AG09309 (cell line): ENCODE results near the gene DOLPP1.
A peak's percentile ranks its signal among the peaks of the same experiment; 100 is the strongest.

Experiments
- DNase-seq: peaks from one replicate; pipeline ENCODE4 v3.0.0-alpha.2; 2010; ENCODE audit warnings: low read depth
- H3K4me3 ChIP-seq: 2 replicates; pipeline ENCODE4 v1.5.1; 2011; ENCODE audit warnings: mild to moderate bottlenecking, low read depth, low read length, moderate library complexity; ENCODE audit not compliant: control insufficient read depth
- CTCF ChIP-seq: IDR thresholded peaks from 2 replicates; pipeline ENCODE4 v1.5.1; 2011; ENCODE audit warnings: mild to moderate bottlenecking, low read depth, low read length, inconsistent platforms; ENCODE audit not compliant: insufficient read depth, control insufficient read depth; ENCODE audit errors: missing control alignments

Gene DOLPP1

GRCh38 chr9:129100383-129101169, 19.7 kb downstream of the DOLPP1 start:
- TF ChIP-seq CTCF: no peak
- H3K4me3 ChIP-seq: no peak overlapping the region
- no peak for DNase-seq

GRCh38 chr9:129101279-129101678, 20.4 kb downstream of the DOLPP1 start:
- no peak for DNase-seq
- no peak overlapping the region for H3K4me3 ChIP-seq
- no peak for TF ChIP-seq CTCF

GRCh38 chr9:129102095-129102525, 21.2 kb downstream of the DOLPP1 start:
- no peak for TF ChIP-seq CTCF
- no peak for DNase-seq
- H3K4me3 ChIP-seq: no peak overlapping the region

GRCh38 chr9:129102791-129103594, 22.1 kb downstream of the DOLPP1 start:
- no peak overlapping the region for H3K4me3 ChIP-seq
- DNase-seq: no peak
- TF ChIP-seq CTCF: peak; percentile 58

DNA sequence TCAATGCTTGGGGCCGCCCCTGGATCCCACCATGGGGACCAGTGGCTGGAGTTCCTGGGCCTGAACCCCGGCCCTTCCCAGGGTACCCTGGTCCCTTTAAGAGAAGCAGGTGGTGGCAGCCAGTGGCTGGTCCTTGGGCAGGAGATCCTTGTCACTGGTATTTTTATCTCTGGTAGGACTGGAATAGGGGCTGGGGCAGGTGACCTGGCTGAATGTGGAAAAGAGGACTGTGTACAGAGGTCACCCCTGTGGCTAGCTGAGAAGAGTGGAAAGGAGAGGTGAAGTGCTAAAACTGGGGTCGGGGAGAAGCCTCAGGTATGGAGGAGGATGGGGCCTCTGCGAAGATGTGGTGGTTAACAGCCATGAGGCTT, 22.7 kb downstream of the DOLPP1 start:
- no peak for DNase-seq
- TF ChIP-seq CTCF: no peak
- H3K4me3 ChIP-seq: no peak overlapping the region

- no peak overlapping the region for H3K4me3 ChIP-seq
- TF ChIP-seq CTCF: no peak
- DNase-seq: no peak
Observed at GRCh38 chr9:129104051-129104450, 23.1 kb downstream of the DOLPP1 start.
